Measurements from ENCODE around the gene FUCA2.

Gene FUCA2

GRCh38 chr6:143545976-143546547 is 34.5 kb upstream of the FUCA2 start (continued):
- TF ChIP-seq ZNF565 (CRISPR knock-in tag; conservative IDR thresholded peaks at IDR 0.05; ENCODE audit: low read depth) (no peak), CSDC2 (CRISPR knock-in tag; IDR thresholded peaks at IDR 0.05) (no peak), BACH2 (CRISPR knock-in tag; IDR thresholded peaks at IDR 0.05; ENCODE audit: borderline replicate concordance) (no peak), ZFP3 (CRISPR knock-in tag; IDR thresholded peaks at IDR 0.05) (no peak), PATZ1 (CRISPR knock-in tag; IDR thresholded peaks at IDR 0.05; ENCODE audit: borderline replicate concordance) (no peak)

GRCh38 chr6:143545165-143545564 is 33.6 kb upstream of the FUCA2 start:
- ATAC-seq = no peak
- no peak for TF ChIP-seq RARB (CRISPR knock-in tag; IDR thresholded peaks at IDR 0.05)
- no peak for TF ChIP-seq TOX (CRISPR knock-in tag; IDR thresholded peaks at IDR 0.05; ENCODE audit: borderline replicate concordance)
- no peak for TF ChIP-seq PATZ1 (CRISPR knock-in tag; IDR thresholded peaks at IDR 0.05; ENCODE audit: borderline replicate concordance)
- no peak for TF ChIP-seq ZFP30 (CRISPR knock-in tag; IDR thresholded peaks at IDR 0.05)
- TF ChIP-seq SNAI2 (CRISPR knock-in tag; IDR thresholded peaks at IDR 0.05) = no peak
- no peak for TF ChIP-seq ZNF565 (CRISPR knock-in tag; conservative IDR thresholded peaks at IDR 0.05; ENCODE audit: low read depth)
- TF ChIP-seq ESRRG (CRISPR knock-in tag; IDR thresholded peaks at IDR 0.05) = no peak
- no peak for TF ChIP-seq OSR1 (CRISPR knock-in tag; IDR thresholded peaks at IDR 0.05)
- no peak for TF ChIP-seq ISL1 (CRISPR knock-in tag; IDR thresholded peaks at IDR 0.05)
- TF ChIP-seq, protein P1, sequence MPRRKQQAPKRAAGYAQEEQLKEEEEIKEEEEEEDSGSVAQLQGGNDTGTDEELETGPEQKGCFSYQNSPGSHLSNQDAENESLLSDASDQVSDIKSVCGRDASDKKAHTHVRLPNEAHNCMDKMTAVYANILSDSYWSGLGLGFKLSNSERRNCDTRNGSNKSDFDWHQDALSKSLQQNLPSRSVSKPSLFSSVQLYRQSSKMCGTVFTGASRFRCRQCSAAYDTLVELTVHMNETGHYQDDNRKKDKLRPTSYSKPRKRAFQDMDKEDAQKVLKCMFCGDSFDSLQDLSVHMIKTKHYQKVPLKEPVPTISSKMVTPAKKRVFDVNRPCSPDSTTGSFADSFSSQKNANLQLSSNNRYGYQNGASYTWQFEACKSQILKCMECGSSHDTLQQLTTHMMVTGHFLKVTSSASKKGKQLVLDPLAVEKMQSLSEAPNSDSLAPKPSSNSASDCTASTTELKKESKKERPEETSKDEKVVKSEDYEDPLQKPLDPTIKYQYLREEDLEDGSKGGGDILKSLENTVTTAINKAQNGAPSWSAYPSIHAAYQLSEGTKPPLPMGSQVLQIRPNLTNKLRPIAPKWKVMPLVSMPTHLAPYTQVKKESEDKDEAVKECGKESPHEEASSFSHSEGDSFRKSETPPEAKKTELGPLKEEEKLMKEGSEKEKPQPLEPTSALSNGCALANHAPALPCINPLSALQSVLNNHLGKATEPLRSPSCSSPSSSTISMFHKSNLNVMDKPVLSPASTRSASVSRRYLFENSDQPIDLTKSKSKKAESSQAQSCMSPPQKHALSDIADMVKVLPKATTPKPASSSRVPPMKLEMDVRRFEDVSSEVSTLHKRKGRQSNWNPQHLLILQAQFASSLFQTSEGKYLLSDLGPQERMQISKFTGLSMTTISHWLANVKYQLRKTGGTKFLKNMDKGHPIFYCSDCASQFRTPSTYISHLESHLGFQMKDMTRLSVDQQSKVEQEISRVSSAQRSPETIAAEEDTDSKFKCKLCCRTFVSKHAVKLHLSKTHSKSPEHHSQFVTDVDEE (CRISPR knock-in tag; IDR thresholded peaks at IDR 0.05) = no peak
- no peak for TF ChIP-seq ARNTL (CRISPR knock-in tag; IDR thresholded peaks at IDR 0.05; ENCODE audit: borderline replicate concordance, low read depth)
- no peak for TF ChIP-seq ZNF70 (CRISPR knock-in tag; IDR thresholded peaks at IDR 0.05)
- no peak for TF ChIP-seq CSDC2 (CRISPR knock-in tag; IDR thresholded peaks at IDR 0.05)
- TF ChIP-seq, protein P2, sequence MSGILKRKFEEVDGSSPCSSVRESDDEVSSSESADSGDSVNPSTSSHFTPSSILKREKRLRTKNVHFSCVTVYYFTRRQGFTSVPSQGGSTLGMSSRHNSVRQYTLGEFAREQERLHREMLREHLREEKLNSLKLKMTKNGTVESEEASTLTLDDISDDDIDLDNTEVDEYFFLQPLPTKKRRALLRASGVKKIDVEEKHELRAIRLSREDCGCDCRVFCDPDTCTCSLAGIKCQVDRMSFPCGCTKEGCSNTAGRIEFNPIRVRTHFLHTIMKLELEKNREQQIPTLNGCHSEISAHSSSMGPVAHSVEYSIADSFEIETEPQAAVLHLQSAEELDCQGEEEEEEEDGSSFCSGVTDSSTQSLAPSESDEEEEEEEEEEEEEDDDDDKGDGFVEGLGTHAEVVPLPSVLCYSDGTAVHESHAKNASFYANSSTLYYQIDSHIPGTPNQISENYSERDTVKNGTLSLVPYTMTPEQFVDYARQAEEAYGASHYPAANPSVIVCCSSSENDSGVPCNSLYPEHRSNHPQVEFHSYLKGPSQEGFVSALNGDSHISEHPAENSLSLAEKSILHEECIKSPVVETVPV (CRISPR knock-in tag; IDR thresholded peaks at IDR 0.05) = no peak
- TF ChIP-seq ZFP3 (CRISPR knock-in tag; IDR thresholded peaks at IDR 0.05) = no peak

GRCh38 chr6:143544011-143544696 is 32.6 kb upstream of the FUCA2 start:
- ATAC-seq = no peak
- TF ChIP-seq, protein P1 (CRISPR knock-in tag; IDR thresholded peaks at IDR 0.05) = no peak
- TF ChIP-seq ARNTL (CRISPR knock-in tag; IDR thresholded peaks at IDR 0.05; ENCODE audit: borderline replicate concordance, low read depth) (no peak), TOX (CRISPR knock-in tag; IDR thresholded peaks at IDR 0.05; ENCODE audit: borderline replicate concordance) (no peak), PPARA (CRISPR knock-in tag; IDR thresholded peaks at IDR 0.05; ENCODE audit: borderline replicate concordance) (no peak), ESRRG (CRISPR knock-in tag; IDR thresholded peaks at IDR 0.05) (no peak), ZC3H10 (CRISPR knock-in tag; IDR thresholded peaks at IDR 0.05) (no peak), ZFP3 (CRISPR knock-in tag; IDR thresholded peaks at IDR 0.05) (no peak), PATZ1 (CRISPR knock-in tag; IDR thresholded peaks at IDR 0.05; ENCODE audit: borderline replicate concordance) (no peak), OSR1 (CRISPR knock-in tag; IDR thresholded peaks at IDR 0.05) (no peak), ZNF8 (CRISPR knock-in tag; IDR thresholded peaks at IDR 0.05) (no peak), ZNF565 (CRISPR knock-in tag; conservative IDR thresholded peaks at IDR 0.05; ENCODE audit: low read depth) (no peak), RARB (CRISPR knock-in tag; IDR thresholded peaks at IDR 0.05) (no peak)

All from SK-N-SH treated with all-trans-retinoic acid at 6 μM for 48 hours (cell line).